Measurements from ENCODE around the gene RARS1.
A peak's percentile ranks its signal among the peaks of the same experiment; 100 is the strongest.
"Not testable (repeated sequence)": the region's sequence is repeated elsewhere in the genome, so short reads cannot be mapped to it uniquely, and the experiment has no call there.

Gene RARS1

GRCh38 chr5:168529374-168530234 lies 43.3 kb downstream of the RARS1 start:
- in situ Hi-C loops (cut with MboI; ENCODE audit: low pct_unique_long_range_greater_than_20kb, low sequenced_read_pairs, unreplicated experiment): no loop called here
- no peak for TF ChIP-seq CTCF (IDR thresholded peaks at IDR 0.05; ENCODE audit: extremely low read depth, insufficient read depth, missing control alignments)
- peak; percentile 25 for DNase-seq (ENCODE audit: low spot score)

- in situ Hi-C loops (cut with MboI; ENCODE audit: low pct_unique_long_range_greater_than_20kb, low sequenced_read_pairs, unreplicated experiment): no loop called here
- no peak for DNase-seq (ENCODE audit: low spot score)
- TF ChIP-seq CTCF (IDR thresholded peaks at IDR 0.05; ENCODE audit: extremely low read depth, insufficient read depth, missing control alignments): no peak
These were observed 44.4 kb downstream of the RARS1 start for GRCh38 chr5:168530621-168531150.

GRCh38 chr5:168531191-168531590 lies 44.9 kb downstream of the RARS1 start:
- no peak for DNase-seq (ENCODE audit: low spot score)
- TF ChIP-seq CTCF (IDR thresholded peaks at IDR 0.05; ENCODE audit: extremely low read depth, insufficient read depth, missing control alignments): no peak
- in situ Hi-C loops (cut with MboI; ENCODE audit: low pct_unique_long_range_greater_than_20kb, low sequenced_read_pairs, unreplicated experiment): no loop called here

- in situ Hi-C loops (cut with MboI; ENCODE audit: low pct_unique_long_range_greater_than_20kb, low sequenced_read_pairs, unreplicated experiment): no loop called here
- TF ChIP-seq CTCF (IDR thresholded peaks at IDR 0.05; ENCODE audit: extremely low read depth, insufficient read depth, missing control alignments): no peak
- DNase-seq (ENCODE audit: low spot score): no peak
These were observed 46.0 kb downstream of the RARS1 start for GRCh38 chr5:168531987-168532864.

GRCh38 chr5:168534351-168534750 lies 48.1 kb downstream of the RARS1 start:
- in situ Hi-C loops (cut with MboI; ENCODE audit: low pct_unique_long_range_greater_than_20kb, low sequenced_read_pairs, unreplicated experiment); DNase-seq (ENCODE audit: low spot score): not testable (repeated sequence)

- no peak for TF ChIP-seq CTCF (IDR thresholded peaks at IDR 0.05; ENCODE audit: extremely low read depth, insufficient read depth, missing control alignments)
- in situ Hi-C loops (cut with MboI; ENCODE audit: low pct_unique_long_range_greater_than_20kb, low sequenced_read_pairs, unreplicated experiment): no loop called here
- DNase-seq (ENCODE audit: low spot score): no peak
These were observed 50.9 kb downstream of the RARS1 start for GRCh38 chr5:168537176-168537575.
